ENCODE measurements around the gene CDH23.

CDH23 gene

GRCh38 chr10:71627230-71627939, 230.7 kb downstream of the CDH23 start:
- ATAC-seq (no peak), DNase-seq (ENCODE audit: low spot score in 2 of 2) (no peak)
- H3K4me1 Mint-ChIP-seq, result no peaks in the 10 kb centered on the region
- H3K9me3 Mint-ChIP-seq, result no peaks in the 10 kb centered on the region
- H3K27ac Mint-ChIP-seq, result no peak overlapping the region
- no peaks in the 10 kb centered on the region for H3K36me3 Mint-ChIP-seq
- no peak overlapping the region for H3K4me3 Mint-ChIP-seq

- Mint-ChIP-seq H3K27ac (no peak overlapping the region), H3K36me3 (no peaks in the 10 kb centered on the region), H3K4me3 (no peak overlapping the region), H3K9me3 (no peaks in the 10 kb centered on the region), H3K4me1 (no peaks in the 10 kb centered on the region)
- no peak for ATAC-seq
- no peak for DNase-seq (ENCODE audit: low spot score in 2 of 2)
These were observed 231.2 kb downstream of the CDH23 start for GRCh38 chr10:71627956-71628355.

- ATAC-seq, result no peak
- H3K27ac Mint-ChIP-seq, result no peak overlapping the region
- no peaks in the 10 kb centered on the region for H3K36me3 Mint-ChIP-seq
- DNase-seq (ENCODE audit: low spot score in 2 of 2), result no peak
- no peaks in the 10 kb centered on the region for H3K4me1 Mint-ChIP-seq
- H3K9me3 Mint-ChIP-seq, result no peaks in the 10 kb centered on the region
- H3K4me3 Mint-ChIP-seq, result no peak overlapping the region
These were observed 232.4 kb downstream of the CDH23 start for GRCh38 chr10:71629131-71629530.

GRCh38 chr10:71630168-71630567, 233.4 kb downstream of the CDH23 start:
- Mint-ChIP-seq H3K27ac (no peak overlapping the region), H3K36me3 (no peaks in the 10 kb centered on the region), H3K4me1 (no peaks in the 10 kb centered on the region), H3K9me3 (no peaks in the 10 kb centered on the region), H3K4me3 (no peak overlapping the region)
- ATAC-seq (no peak), DNase-seq (ENCODE audit: low spot score in 2 of 2) (no peak)

- DNase-seq (ENCODE audit: low spot score in 2 of 2) (no peak), ATAC-seq (no peak)
These were observed 234.5 kb downstream of the CDH23 start for GRCh38 chr10:71631007-71631861.

GRCh38 chr10:71632200-71632820, 235.6 kb downstream of the CDH23 start:
- Mint-ChIP-seq H3K4me1 (no peaks in the 10 kb centered on the region), H3K4me3 (no peak overlapping the region), H3K9me3 (no peaks in the 10 kb centered on the region), H3K27ac (no peak overlapping the region), H3K36me3 (no peaks in the 10 kb centered on the region)
- ATAC-seq, result no peak
- DNase-seq (ENCODE audit: low spot score in 2 of 2), result no peak

More at GRCh38 chr10:71631007-71631861, 234.5 kb downstream of the CDH23 start:
- Mint-ChIP-seq H3K9me3 (no peaks in the 10 kb centered on the region), H3K4me3 (no peak overlapping the region), H3K27ac (no peak overlapping the region), H3K36me3 (no peaks in the 10 kb centered on the region), H3K4me1 (no peaks in the 10 kb centered on the region)

- DNase-seq (ENCODE audit: low spot score in 2 of 2) (no peak), ATAC-seq (no peak)
- no peak overlapping the region for H3K4me3 Mint-ChIP-seq
- peaks cover 4% of the 10 kb centered on the region for H3K4me1 Mint-ChIP-seq
- H3K36me3 Mint-ChIP-seq, result no peaks in the 10 kb centered on the region
- no peaks in the 10 kb centered on the region for H3K9me3 Mint-ChIP-seq
- no peak overlapping the region for H3K27ac Mint-ChIP-seq
These were observed 236.3 kb downstream of the CDH23 start for GRCh38 chr10:71632896-71633600.

GRCh38 chr10:71633920-71634319, 237.2 kb downstream of the CDH23 start:
- ATAC-seq (no peak), DNase-seq (ENCODE audit: low spot score in 2 of 2) (no peak)
- Mint-ChIP-seq H3K4me1 (peaks cover 7% of the 10 kb centered on the region), H3K27ac (no peak overlapping the region), H3K9me3 (no peaks in the 10 kb centered on the region), H3K4me3 (no peak overlapping the region), H3K36me3 (no peaks in the 10 kb centered on the region)

- no peaks in the 10 kb centered on the region for H3K36me3 Mint-ChIP-seq
- H3K27ac Mint-ChIP-seq, result peak overlapping the region; percentile 44
- H3K4me1 Mint-ChIP-seq, result peaks cover 7% of the 10 kb centered on the region
- no peak for DNase-seq (ENCODE audit: low spot score in 2 of 2)
- no peak for ATAC-seq
- no peak overlapping the region for H3K4me3 Mint-ChIP-seq
- H3K9me3 Mint-ChIP-seq, result no peaks in the 10 kb centered on the region
These were observed 237.9 kb downstream of the CDH23 start for GRCh38 chr10:71634531-71635164.

GRCh38 chr10:71635251-71635866, 238.6 kb downstream of the CDH23 start:
- no peak overlapping the region for H3K27ac Mint-ChIP-seq

GRCh38 chr10:71635867-71636266, 239.1 kb downstream of the CDH23 start:
- no peaks in the 10 kb centered on the region for H3K36me3 Mint-ChIP-seq
- H3K9me3 Mint-ChIP-seq, result no peaks in the 10 kb centered on the region
- H3K27ac Mint-ChIP-seq, result no peak overlapping the region
- H3K4me3 Mint-ChIP-seq, result no peak overlapping the region
- ATAC-seq, result no peak
- DNase-seq (ENCODE audit: low spot score in 2 of 2), result no peak
- peaks cover 7% of the 10 kb centered on the region for H3K4me1 Mint-ChIP-seq

More at GRCh38 chr10:71635251-71635866, 238.6 kb downstream of the CDH23 start:
- no peak for DNase-seq (ENCODE audit: low spot score in 2 of 2)
- Mint-ChIP-seq H3K4me3 (no peak overlapping the region), H3K36me3 (no peaks in the 10 kb centered on the region), H3K9me3 (no peaks in the 10 kb centered on the region), H3K4me1 (peaks cover 7% of the 10 kb centered on the region)
- no peak for ATAC-seq

- Mint-ChIP-seq H3K4me3 (no peak overlapping the region), H3K36me3 (no peaks in the 10 kb centered on the region), H3K27ac (no peak overlapping the region), H3K9me3 (no peaks in the 10 kb centered on the region), H3K4me1 (peaks cover 7% of the 10 kb centered on the region)
- no peak for DNase-seq (ENCODE audit: low spot score in 2 of 2)
- no peak for ATAC-seq
These were observed 239.9 kb downstream of the CDH23 start for GRCh38 chr10:71636588-71636987.

GRCh38 chr10:71637305-71637704, 240.6 kb downstream of the CDH23 start:
- Mint-ChIP-seq H3K36me3 (no peaks in the 10 kb centered on the region), H3K27ac (no peak overlapping the region), H3K4me3 (no peak overlapping the region), H3K4me1 (peaks cover 7% of the 10 kb centered on the region), H3K9me3 (no peaks in the 10 kb centered on the region)
- ATAC-seq (no peak), DNase-seq (ENCODE audit: low spot score in 2 of 2) (no peak)

- Mint-ChIP-seq H3K36me3 (no peaks in the 10 kb centered on the region), H3K9me3 (no peaks in the 10 kb centered on the region), H3K4me1 (peaks cover 7% of the 10 kb centered on the region), H3K27ac (no peak overlapping the region), H3K4me3 (no peak overlapping the region)
- no peak for ATAC-seq
- DNase-seq (ENCODE audit: low spot score in 2 of 2), result no peak
These were observed 241.5 kb downstream of the CDH23 start for GRCh38 chr10:71638064-71638821.

Data from stimulated activated effector memory CD8-positive, alpha-beta T cell treated with anti-CD3 and anti-CD28 coated beads, Interleukin-12 subunit alpha, Interleukin-12 subunit beta, amount 100 ng/mL, for 72 hours (primary cell).